Measurements from ENCODE around the gene ALK. TPM values are rescaled to one million over a fixed set of nuclear protein-coding genes. Genes with fewer than 3 reads are reported as not detected.

The ALK gene
- total and polyA plus RNA-seq, 2 experiments from 2014 or later = 0.35 TPM; not detected in 1

GRCh38 chr2:29224693-29225551 is 696.5 kb downstream of the ALK start:
- no peaks in the 10 kb centered on the region for H3F3A ChIP-seq (replicated peaks; ENCODE audit: low read depth)

More at GRCh38 chr2:29224693-29225551, 696.5 kb downstream of the ALK start:
- Histone ChIP-seq H3K27me3 (ENCODE audit: insufficient read depth) (no peaks in the 10 kb centered on the region), H3K36me3 (ENCODE audit: insufficient read depth) (no peaks in the 10 kb centered on the region), H3K27ac (ENCODE audit: low read depth) (no peak overlapping the region), H3K4me1 (ENCODE audit: insufficient read depth) (no peaks in the 10 kb centered on the region), H3K4me3 (no peak overlapping the region), H3K9me2 (ENCODE audit: insufficient read depth) (no peaks in the 10 kb centered on the region), H4K20me1 (replicated peaks; ENCODE audit: insufficient read depth) (no peaks in the 10 kb centered on the region), H3K4me2 (no peak overlapping the region), H3K79me2 (replicated peaks; ENCODE audit: insufficient read depth) (no peaks in the 10 kb centered on the region), H2AFZ (no peak overlapping the region)
- Mint-ChIP-seq H3K4me3 (no peak overlapping the region), H3K9me3 (no peaks in the 10 kb centered on the region), H3K4me1 (peaks cover 6% of the 10 kb centered on the region; the same call in 2 of the 3 replicates), H3K36me3 (ENCODE audit: low read depth) (no peaks in the 10 kb centered on the region), H3K27ac (no peak overlapping the region), H3K27me3 (ENCODE audit: insufficient read depth, low read depth, poor library complexity) (peaks cover 8% of the 10 kb centered on the region)
- DNase-seq (ENCODE audit: low spot score) = no peak
- TF ChIP-seq JUNB (IDR thresholded peaks at IDR 0.05; ENCODE audit: unreplicated experiment) = no peak
- no peak for TF ChIP-seq EZH2 (IDR thresholded peaks at IDR 0.05; ENCODE audit: low read depth, unreplicated experiment)
- no peak for TF ChIP-seq POLR2AphosphoS5 (IDR thresholded peaks at IDR 0.05; ENCODE audit: low read depth)
- TF ChIP-seq ZNF114 (CRISPR knock-in tag; IDR thresholded peaks at IDR 0.05) = no peak
- no peak for TF ChIP-seq NANOG (IDR thresholded peaks at IDR 0.05; ENCODE audit: borderline replicate concordance)
- no peak for TF ChIP-seq STAT1 (IDR thresholded peaks at IDR 0.05; ENCODE audit: unreplicated experiment)
- TF ChIP-seq, protein P1, sequence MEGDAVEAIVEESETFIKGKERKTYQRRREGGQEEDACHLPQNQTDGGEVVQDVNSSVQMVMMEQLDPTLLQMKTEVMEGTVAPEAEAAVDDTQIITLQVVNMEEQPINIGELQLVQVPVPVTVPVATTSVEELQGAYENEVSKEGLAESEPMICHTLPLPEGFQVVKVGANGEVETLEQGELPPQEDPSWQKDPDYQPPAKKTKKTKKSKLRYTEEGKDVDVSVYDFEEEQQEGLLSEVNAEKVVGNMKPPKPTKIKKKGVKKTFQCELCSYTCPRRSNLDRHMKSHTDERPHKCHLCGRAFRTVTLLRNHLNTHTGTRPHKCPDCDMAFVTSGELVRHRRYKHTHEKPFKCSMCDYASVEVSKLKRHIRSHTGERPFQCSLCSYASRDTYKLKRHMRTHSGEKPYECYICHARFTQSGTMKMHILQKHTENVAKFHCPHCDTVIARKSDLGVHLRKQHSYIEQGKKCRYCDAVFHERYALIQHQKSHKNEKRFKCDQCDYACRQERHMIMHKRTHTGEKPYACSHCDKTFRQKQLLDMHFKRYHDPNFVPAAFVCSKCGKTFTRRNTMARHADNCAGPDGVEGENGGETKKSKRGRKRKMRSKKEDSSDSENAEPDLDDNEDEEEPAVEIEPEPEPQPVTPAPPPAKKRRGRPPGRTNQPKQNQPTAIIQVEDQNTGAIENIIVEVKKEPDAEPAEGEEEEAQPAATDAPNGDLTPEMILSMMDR (conservative IDR thresholded peaks at IDR 0.05; ENCODE audit: low read depth in 2 of 2) = no peak
- TF ChIP-seq REST (IDR thresholded peaks at IDR 0.05; ENCODE audit: unreplicated experiment) = no peak
- TF ChIP-seq ZNF331 (CRISPR knock-in tag; IDR thresholded peaks at IDR 0.05; ENCODE audit: low read depth) = no peak
- TF ChIP-seq ETS1 (IDR thresholded peaks at IDR 0.05) = no peak
- TF ChIP-seq EZH2phosphoT487 (IDR thresholded peaks at IDR 0.05; ENCODE audit: unreplicated experiment) = no peak
- TF ChIP-seq, protein P2, sequence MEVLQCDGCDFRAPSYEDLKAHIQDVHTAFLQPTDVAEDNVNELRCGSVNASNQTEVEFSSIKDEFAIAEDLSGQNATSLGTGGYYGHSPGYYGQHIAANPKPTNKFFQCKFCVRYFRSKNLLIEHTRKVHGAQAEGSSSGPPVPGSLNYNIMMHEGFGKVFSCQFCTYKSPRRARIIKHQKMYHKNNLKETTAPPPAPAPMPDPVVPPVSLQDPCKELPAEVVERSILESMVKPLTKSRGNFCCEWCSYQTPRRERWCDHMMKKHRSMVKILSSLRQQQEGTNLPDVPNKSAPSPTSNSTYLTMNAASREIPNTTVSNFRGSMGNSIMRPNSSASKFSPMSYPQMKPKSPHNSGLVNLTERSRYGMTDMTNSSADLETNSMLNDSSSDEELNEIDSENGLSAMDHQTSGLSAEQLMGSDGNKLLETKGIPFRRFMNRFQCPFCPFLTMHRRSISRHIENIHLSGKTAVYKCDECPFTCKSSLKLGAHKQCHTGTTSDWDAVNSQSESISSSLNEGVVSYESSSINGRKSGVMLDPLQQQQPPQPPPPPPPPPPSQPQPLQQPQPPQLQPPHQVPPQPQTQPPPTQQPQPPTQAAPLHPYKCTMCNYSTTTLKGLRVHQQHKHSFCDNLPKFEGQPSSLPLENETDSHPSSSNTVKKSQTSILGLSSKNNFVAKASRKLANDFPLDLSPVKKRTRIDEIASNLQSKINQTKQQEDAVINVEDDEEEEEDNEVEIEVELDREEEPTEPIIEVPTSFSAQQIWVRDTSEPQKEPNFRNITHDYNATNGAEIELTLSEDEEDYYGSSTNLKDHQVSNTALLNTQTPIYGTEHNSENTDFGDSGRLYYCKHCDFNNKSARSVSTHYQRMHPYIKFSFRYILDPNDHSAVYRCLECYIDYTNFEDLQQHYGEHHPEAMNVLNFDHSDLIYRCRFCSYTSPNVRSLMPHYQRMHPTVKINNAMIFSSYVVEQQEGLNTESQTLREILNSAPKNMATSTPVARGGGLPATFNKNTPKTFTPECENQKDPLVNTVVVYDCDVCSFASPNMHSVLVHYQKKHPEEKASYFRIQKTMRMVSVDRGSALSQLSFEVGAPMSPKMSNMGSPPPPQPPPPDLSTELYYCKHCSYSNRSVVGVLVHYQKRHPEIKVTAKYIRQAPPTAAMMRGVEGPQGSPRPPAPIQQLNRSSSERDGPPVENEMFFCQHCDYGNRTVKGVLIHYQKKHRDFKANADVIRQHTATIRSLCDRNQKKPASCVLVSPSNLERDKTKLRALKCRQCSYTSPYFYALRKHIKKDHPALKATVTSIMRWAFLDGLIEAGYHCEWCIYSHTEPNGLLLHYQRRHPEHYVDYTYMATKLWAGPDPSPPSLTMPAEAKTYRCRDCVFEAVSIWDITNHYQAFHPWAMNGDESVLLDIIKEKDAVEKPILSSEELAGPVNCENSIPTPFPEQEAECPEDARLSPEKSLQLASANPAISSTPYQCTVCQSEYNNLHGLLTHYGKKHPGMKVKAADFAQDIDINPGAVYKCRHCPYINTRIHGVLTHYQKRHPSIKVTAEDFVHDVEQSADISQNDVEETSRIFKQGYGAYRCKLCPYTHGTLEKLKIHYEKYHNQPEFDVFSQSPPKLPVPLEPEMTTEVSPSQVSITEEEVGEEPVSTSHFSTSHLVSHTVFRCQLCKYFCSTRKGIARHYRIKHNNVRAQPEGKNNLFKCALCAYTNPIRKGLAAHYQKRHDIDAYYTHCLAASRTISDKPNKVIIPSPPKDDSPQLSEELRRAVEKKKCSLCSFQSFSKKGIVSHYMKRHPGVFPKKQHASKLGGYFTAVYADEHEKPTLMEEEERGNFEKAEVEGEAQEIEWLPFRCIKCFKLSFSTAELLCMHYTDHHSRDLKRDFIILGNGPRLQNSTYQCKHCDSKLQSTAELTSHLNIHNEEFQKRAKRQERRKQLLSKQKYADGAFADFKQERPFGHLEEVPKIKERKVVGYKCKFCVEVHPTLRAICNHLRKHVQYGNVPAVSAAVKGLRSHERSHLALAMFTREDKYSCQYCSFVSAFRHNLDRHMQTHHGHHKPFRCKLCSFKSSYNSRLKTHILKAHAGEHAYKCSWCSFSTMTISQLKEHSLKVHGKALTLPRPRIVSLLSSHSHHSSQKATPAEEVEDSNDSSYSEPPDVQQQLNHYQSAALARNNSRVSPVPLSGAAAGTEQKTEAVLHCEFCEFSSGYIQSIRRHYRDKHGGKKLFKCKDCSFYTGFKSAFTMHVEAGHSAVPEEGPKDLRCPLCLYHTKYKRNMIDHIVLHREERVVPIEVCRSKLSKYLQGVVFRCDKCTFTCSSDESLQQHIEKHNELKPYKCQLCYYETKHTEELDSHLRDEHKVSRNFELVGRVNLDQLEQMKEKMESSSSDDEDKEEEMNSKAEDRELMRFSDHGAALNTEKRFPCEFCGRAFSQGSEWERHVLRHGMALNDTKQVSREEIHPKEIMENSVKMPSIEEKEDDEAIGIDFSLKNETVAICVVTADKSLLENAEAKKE (CRISPR knock-in tag; IDR thresholded peaks at IDR 0.05) = no peak
- no peak for TF ChIP-seq CREB1 (CRISPR knock-in tag; IDR thresholded peaks at IDR 0.05; ENCODE audit: low read depth)
- no peak for ATAC-seq
